ENCODE results near the gene ADAP2.
"Not testable (repeated sequence)": the region's sequence is repeated elsewhere in the genome, so short reads cannot be mapped to it uniquely, and the experiment has no call there.

Gene ADAP2

DNA sequence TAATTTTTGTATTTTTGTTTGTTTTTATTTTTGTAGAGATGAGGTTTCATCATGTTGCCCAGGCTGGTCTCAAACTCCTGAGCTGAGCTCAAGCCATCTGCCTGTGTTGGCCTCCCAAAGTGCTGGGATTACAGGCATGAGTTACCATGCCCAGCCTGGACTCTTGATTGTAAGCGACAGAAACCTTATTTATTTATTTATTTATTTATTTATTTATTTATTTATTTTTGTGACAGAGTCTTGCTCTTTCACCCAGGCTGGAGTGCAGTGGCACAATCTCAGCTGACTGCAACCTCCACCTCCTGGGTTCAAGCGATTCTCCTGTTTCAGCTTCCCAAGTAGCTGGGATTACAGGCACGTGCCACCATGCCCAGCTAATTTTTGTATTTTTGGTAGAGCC, 8.1 kb downstream of the ADAP2 start:
- DNase-seq (ENCODE audit: low read depth in 2 of 2), result not testable (repeated sequence)

DNA sequence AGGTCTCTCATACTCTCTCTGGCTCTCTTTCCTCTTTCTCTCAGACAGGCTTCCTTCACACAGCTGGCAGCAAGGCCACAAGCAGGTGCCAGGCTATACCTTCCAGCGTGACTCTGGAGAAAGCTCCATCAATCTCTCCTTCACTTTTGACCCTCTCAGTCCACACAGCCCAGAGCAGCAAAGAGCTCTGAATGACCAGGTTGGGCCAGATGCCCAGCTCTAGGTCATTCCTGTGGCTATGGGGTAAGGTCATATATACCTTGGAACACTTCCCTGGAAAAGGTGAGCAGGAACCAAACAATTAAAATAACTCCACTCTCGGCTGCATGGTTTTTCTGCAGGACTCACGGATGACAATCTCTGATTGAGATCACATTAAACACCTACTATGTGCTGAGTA, 8.8 kb downstream of the ADAP2 start:
- no peak for DNase-seq (ENCODE audit: low read depth in 2 of 2)

DNA sequence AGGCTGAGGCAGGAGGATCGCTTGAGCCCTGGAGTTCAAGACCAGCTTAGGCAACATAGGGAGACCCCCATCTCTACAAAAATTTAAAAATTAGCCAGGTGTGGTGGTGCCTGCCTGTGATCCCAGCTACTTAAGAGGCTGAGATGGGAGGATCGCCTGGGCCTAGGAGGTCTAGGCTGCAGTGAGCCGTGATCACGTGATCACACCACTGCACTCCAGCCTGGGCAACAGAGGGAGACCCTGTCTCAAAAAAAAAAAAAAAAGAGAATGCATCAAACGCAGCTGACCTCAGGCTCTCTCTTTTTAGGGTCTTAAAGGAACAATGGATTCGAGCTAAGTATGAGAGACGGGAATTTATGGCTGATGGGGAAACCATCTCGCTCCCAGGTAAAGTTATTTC, 9.8 kb downstream of the ADAP2 start:
- DNase-seq (ENCODE audit: low read depth in 2 of 2), result not testable (repeated sequence)

DNA sequence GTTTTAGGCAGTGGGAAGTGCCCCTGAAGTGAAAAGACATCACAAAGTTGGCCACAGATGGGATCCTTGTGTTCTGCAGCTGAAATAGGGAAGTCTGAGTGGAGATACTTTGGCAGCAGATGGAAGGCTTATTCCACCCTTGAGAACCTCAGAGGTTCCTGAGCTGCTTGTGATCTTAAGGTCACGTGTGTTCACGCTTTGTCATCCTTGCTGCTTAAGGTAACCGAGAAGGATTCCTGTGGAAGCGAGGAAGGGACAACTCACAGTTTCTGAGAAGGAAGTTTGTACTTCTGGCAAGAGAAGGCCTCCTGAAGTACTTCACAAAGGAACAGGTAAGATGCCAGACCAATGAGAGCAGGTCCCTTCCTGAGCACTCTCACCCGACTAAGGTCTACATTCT, 12.2 kb downstream of the ADAP2 start:
- DNase-seq (ENCODE audit: low read depth in 2 of 2), result no peak

DNA sequence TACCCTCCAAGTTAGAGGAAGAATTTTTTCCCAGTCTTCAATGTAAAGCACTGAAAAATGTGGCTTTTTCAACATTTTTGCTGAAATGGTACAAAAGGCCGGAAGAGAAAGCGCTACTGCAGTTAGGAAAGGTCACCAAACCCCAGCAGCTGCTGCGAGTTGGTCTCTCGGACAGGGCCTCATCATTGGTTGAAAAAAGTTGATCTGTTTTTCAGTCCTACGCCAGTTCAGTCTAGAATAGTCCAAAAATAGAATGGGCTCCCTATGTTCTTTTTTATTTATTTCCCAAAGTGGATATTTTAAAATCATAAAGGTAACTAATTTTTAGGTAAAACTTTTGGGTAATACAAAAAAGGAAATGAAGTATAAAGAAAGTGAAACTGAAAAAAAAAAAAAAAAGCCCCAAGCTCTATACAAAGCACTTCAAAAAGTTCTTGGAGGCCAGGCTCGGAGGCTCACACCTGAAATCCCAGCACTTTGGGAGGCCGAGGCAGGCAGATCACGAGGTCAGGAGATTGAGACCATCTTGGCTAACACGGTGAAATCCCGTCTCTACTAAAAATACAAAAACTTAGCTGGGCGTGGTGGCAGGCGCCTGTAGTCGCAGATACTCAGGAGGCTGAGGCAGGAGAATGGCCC, 17.4 kb downstream of the ADAP2 start:
- no peak for DNase-seq (ENCODE audit: low read depth in 2 of 2)

DNA sequence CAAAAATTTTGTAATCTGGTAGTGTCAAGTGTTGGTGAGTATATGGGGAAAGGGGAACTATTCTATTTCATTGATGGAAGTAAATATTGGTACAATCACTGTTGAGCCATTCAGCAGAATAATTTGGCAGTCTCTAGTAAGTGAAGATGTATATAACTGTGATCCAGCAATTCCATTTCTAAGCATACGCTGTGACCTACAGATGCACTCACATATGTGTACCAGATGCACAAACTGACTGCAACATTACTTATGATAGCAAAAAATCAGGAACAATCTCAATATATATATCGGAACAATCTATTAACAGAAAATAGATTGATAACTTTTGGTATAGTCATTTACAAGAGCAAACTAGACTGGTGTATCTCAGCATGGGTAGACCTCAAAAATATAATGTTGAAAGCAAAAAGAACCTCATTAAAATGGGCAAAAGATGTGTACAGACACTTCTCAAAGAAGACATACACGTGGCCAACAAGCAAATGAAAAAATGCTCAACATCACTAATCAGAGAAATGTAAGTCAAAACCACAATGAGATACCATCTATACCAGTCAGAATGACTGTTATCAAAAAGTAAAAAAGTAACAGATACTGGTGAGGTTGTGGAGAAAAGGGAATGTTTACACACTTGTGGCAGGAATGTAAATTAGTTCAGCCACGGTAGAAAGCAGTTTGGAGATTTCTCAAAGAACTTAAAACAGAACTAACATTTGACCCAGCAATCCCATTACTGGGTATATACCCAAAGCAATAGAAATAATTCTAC, 20.7 kb downstream of the ADAP2 start:
- DNase-seq (ENCODE audit: low read depth in 2 of 2), result no peak

DNA sequence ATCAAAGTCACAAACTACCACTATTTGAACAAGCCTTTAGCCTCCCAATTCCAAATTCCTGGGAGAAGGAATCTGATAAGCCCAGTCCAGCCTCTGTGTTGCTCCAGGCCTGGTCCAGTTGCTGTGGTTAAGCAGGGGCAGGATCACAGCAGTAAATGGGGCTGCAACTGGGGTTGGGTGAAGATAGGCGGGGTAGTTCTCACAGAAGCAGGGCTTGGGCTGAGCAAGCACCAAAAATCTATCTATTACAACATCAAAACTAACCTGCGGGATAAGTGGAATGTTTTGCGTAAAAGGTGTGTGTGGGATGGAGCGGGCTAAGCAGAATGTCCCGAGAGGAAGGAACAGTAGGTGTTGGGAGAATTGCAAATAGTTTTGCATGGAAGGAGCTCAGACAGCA, 26.1 kb downstream of the ADAP2 start:
- DNase-seq (ENCODE audit: low read depth in 2 of 2), result no peak

DNA sequence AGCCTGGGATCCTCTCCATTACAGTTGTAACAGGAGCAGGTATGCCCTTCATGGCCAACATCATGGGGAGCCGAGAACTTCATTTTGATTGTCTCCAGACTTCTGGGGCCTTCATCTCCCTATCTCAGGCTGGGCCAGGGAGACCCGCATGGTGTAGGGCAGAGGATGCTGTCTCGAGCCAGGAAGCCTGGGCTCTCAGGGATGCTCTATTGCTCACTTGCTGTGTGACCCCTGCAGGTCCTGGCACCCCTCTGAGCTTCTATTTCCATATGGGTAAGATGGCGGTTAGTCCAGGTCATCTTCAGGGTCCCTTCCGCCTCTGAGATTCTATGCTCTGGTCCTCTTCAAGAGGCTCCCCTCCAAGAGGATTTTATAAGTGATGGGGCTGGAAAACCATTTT, 28.4 kb downstream of the ADAP2 start:
- DNase-seq (ENCODE audit: low read depth in 2 of 2), result no peak

DNA sequence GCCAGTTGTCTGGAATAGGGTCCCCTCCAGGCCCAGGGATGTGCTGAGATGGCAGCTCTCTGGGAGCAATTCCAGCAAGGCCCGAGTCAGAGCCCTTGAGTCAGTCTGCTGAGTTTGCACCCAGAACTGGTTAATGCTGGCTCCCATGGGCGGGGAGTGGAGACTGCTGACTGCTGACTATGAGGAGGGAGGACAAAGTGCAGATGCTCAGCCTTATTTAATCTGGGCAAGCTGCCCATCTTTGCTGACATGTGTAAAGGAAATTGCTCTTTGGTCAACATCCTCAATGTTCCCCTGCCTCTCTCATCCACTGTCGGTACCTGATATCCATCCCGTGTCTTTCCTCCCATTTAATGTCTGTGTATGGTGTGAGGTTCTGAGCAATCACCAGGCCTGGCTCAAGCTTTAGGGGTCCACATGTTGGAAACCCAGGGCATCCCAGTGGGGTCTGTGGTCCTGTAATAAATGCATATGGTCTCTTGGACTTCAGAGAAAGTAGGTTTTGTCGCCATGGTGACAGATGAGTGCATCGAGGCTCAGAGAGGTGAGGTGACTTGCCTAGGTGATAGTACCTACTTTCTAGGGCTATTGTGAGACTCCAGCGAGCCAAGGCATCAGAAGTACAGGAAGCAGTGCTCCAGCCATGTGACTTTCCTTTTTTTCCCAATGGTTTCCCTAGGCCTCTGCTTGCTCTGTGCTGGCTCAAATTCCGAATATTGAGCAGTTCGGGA, 29.1 kb downstream of the ADAP2 start:
- no peak for DNase-seq (ENCODE audit: low read depth in 2 of 2)

DNA sequence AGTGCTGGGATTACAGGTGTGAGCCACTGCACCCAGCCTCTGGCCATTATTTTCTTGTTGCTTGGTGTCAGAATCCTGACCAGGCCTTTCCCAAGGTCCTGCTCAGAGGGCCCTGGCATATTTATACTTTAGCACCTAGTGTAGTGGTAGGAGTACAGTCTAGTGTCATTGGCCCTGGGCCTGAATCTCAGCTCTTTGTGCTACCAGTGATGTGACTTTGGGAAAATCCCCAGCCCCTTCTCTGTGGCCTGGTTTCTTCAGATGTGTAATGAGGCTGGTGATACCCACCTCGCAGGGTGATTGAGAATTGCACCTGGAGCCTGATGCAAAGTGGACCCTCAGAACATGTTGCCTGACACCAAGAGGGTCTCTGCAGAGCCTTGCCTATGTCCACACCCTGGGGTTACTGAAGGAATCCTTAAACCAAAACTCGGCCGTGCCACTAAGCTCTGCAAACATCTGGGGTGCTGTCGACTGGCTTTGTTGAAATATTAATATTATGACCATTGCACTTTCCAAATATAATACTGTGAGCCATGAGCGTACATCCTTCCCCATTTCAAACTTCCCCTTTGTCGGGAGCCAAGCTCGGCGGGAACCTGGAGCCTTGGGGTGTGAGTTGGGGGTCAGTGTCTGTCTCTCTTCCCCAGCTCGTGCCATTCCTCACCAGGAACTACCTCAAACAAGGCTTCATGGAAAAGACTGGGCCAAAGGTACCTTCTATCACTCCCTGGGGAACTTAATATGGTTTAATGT, 31.1 kb downstream of the ADAP2 start:
- DNase-seq (ENCODE audit: low read depth in 2 of 2), result no peak

DNA sequence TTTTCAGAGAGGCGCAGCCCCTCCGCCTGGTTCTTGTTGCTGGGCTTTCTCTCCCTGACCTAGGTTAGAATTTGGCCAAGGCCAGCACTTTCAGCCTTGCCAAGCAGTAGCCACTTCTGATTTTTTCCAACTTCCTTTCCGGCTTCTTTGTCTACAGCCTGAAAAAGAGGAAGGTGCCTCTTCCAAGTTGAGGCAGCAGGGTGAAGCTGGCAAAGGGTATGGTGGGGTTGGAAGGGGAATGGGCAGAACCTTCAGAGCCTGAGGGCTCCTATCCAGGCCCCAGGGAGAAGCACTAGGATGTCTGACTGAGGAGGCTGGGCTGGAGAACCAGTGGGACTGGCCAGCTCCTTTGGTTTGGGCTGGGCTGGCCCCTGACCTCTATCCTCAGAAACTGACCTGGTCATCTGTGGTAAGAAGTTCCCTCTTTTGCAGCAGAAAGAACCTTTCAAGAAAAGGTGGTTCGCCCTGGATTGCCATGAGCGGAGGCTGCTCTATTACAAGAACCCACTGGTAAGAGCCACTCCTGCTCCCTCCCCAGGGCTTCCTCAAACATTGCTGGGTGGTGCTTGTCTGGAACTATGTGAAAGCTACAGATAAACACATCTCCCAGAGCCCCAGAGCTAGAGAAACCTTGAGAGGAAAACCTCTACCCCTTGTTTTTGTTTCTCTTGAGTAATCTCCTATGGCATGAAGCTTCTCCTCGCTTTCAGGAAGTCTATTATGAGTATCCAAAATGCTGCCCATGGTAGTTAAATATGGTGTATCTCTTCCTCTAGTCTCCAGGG, 32.5 kb downstream of the ADAP2 start:
- DNase-seq (ENCODE audit: low read depth in 2 of 2), result no peak

DNA sequence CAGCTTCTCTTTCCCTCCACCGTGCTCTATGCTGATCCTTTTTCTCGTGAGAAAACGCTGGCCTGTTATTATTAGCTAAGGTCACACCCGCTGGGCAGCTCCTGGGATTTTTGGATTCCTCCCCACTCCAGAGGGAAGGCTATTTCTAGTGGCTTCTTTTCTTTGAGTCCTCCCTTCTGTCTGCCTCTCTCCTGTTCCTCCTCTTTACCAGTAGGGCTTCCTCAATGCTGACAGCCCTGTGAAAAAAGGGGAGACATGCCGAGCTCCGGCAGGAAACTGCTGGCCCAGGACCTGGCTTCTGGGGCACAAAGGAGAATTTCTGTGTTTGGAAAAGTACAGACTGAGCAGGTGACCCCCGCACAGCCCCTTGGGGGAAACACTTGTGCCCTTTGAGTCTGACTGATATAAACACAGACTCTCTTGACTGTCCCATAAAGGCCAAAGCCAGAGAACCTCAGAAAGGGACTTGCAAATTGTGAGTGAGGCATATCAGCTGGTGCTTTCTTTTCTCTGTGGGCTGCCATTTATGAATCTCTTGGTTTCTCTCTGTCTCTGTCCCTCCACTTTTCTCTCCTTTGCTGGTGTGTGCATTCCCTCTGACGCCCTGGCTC, 35.1 kb downstream of the ADAP2 start:
- DNase-seq (ENCODE audit: low read depth in 2 of 2), result no peak

DNA sequence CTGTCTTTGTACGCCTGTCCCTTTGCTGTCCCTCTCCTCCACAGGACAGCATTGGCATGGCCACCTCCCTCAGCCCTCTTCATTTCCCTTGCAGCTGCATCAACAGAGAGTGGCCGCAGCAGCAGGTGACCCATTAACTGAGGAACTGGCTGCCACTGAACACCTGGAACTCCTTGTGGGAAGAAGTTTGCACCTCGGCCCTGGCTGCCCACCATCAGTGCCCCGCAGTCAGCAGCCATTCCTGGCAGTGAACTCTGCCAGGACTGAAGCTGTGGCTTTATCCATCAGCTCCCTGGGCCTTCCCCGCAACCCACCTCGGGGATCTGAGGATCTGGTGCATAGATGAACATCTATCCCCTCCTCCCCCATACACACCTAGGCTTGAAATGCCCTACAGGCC, 36.0 kb downstream of the ADAP2 start:
- DNase-seq (ENCODE audit: low read depth in 2 of 2), result no peak

DNA sequence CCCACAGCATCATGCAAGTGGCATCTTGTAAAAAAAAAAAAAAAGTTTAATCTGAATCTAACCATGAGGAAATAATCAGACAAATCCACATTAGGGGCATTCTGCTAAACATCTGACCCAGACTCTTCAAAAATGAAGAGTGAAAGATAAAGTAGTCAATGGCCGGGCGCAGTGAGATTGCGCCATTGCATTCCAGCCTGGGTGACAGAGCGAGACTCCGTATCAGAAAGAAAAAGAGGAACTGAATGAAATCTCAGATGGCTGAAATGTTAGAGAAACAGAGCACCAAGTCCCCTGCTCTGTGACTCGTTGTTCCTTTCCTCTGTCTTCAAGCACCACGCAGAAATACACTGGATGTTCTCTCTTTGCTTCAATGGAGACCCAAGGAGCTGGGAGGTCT, 36.4 kb downstream of the ADAP2 start:
- no peak for DNase-seq (ENCODE audit: low read depth in 2 of 2)

DNA sequence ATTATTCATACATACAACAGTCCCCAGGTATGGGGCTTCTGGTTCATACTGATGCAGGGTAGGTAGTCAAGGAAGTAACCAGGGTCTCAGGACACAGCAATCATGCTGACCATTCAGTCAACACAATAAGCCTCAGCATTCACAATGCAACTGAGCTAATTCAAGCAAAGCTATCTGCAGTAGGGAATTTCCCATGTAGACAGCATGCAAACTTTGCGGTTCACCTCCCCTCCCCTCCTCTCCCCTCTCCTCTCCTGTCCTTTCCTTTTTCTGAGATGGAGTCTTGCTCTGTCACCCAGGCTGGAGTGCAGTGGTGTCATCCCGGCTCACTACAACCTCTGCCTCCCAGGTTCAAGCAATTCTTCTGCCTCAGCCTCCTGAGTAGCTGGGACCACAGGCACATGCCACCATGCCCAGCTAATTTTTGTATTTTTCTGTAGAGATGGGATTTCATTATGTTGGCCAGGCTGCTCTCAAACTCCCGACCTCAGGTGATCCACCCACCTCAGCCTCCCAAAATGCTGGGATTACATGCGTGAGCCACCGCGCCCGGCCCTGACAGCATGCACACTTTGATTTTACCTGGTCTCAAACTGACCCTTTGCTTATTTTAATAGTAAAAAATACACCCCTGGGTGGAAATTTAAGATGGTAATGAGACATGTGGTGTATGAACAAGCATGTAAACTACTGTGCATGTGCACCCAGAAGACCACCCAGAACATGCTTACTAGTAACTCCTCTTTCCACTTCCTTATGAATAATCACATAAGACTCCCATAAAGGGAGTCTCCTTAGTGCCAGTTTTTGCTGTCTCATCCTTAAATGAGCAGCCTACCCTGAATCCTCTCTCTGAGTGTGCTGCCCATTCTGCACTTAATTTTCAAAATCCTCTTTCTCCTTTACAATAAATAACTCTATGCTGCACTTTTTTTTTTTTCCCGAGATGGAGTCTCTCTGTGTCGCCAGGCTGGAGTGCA, 39.8 kb downstream of the ADAP2 start:
- DNase-seq (ENCODE audit: low read depth in 2 of 2), result no peak

DNA sequence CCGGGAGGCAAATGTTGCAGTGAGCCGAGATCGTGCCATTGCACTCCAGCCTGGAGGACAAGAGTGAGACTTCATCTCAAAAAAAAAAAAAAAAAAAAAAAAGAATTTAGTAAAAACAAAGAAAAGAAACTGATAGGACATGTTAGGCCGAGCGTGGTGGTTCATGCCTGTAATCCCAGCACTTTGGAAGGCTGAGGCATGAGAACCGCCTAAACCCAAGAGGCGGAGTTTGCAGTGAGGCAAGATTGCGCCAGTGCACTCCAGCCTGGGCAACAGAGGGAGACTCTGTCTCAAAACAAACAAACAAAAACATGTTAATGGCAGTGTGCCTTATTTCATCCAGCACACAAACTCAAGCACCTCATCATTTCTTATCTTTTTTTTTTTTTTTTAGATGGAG, 42.6 kb downstream of the ADAP2 start:
- DNase-seq (ENCODE audit: low read depth in 2 of 2), result not testable (repeated sequence)

DNA sequence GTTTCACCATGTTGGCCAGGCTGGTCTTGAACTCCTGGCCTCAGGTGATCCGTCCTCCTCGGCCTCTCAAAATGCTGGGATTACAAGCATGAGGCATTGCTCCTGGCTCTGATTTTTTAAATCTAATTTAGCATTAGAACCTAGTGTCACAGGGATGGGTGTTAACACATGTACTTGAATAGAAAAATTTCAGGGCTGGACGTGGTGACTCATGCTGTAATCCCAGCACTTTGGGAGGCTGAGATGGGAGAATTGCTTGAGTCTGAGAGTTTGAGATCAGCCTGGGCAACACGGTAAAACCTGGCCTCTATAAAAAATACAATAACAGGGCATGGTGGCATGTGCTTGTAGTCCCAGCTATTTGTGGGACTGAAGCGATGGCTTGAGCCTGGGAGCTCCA, 43.1 kb downstream of the ADAP2 start:
- DNase-seq (ENCODE audit: low read depth in 2 of 2), result no peak

DNA sequence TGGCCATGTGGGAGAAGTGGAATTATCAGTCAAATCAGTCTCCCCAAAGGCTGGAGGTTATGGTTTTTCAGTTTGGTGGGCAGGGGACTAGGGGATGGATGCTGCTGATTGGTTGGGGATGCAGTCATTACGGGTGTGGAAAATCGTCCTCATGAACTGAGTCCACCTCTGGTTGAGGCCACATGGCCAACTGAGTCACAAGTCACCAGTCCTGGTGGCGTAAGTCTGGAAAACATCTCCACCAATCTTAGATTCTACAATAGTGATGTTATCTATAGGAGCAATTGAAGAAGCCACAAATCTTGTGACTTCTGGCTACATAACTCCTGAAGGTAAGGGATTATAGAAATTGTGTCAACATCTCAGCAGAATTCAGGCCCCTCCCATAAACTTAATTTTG, 43.9 kb downstream of the ADAP2 start:
- DNase-seq (ENCODE audit: low read depth in 2 of 2), result no peak

DNA sequence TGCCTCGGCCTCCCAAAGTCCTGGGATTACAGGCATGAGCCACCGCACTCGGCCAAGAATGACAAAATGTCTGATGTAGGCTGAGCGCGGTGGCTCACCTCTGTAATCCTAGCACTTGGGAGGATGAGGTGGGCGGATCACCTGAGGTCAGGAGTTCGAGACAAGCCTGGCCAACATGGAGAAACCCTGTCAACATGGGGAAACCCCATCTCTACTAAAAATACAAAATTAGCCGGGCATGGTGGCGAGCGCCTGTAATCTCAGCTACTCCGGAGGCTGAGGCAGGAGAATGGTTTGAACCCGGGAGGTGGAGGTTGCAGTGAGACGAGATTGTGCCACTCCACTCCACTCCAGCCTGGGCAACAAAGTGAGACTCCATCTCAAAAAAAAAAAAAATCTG, 46.2 kb downstream of the ADAP2 start:
- not testable (repeated sequence) for DNase-seq (ENCODE audit: low read depth in 2 of 2)

Data from stimulated activated CD8-positive, alpha-beta memory T cell treated with anti-CD3 and anti-CD28 coated beads, Interleukin-7, amount 100 ng/mL, for 4 hours (primary cell).